ENCODE data around the gene BCAS4.

BCAS4 gene

DNA sequence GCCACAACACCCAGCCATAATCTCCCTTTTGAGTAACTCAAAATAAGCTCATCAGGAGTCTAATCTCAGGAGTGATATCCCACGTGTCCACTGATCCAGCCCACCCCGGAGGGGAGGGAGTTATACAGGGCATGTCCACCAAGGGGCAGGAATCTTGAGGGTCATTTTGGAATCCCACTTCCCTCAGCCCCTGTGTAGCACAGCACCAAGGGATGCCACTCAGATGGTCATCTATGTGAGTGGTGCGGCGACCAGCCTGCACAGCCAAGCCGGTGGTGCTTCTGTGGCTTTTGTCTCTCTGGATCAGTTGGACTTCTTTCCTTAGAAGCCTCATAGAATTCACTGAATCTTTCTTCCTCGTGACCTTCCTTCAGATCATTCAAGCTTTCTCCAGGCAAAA, 11.0 kb upstream of the BCAS4 start:
- no peaks in the 10 kb centered on the region for H3K9me3 ChIP-seq (ENCODE audit: severe bottlenecking)
- no peaks in the 10 kb centered on the region for H3K36me3 ChIP-seq
- H3K4me3 ChIP-seq (ENCODE audit: low read depth, low read length), result no peak overlapping the region
- TF ChIP-seq, protein P1, sequence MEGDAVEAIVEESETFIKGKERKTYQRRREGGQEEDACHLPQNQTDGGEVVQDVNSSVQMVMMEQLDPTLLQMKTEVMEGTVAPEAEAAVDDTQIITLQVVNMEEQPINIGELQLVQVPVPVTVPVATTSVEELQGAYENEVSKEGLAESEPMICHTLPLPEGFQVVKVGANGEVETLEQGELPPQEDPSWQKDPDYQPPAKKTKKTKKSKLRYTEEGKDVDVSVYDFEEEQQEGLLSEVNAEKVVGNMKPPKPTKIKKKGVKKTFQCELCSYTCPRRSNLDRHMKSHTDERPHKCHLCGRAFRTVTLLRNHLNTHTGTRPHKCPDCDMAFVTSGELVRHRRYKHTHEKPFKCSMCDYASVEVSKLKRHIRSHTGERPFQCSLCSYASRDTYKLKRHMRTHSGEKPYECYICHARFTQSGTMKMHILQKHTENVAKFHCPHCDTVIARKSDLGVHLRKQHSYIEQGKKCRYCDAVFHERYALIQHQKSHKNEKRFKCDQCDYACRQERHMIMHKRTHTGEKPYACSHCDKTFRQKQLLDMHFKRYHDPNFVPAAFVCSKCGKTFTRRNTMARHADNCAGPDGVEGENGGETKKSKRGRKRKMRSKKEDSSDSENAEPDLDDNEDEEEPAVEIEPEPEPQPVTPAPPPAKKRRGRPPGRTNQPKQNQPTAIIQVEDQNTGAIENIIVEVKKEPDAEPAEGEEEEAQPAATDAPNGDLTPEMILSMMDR (IDR thresholded peaks at IDR 0.05; ENCODE audit: low read depth, low read length), result no peak
- H3K27ac ChIP-seq, result no peak overlapping the region
- no peaks in the 10 kb centered on the region for H3K27me3 ChIP-seq (ENCODE audit: insufficient read depth, low read depth, severe bottlenecking)
- peak; percentile 36 for DNase-seq

DNA sequence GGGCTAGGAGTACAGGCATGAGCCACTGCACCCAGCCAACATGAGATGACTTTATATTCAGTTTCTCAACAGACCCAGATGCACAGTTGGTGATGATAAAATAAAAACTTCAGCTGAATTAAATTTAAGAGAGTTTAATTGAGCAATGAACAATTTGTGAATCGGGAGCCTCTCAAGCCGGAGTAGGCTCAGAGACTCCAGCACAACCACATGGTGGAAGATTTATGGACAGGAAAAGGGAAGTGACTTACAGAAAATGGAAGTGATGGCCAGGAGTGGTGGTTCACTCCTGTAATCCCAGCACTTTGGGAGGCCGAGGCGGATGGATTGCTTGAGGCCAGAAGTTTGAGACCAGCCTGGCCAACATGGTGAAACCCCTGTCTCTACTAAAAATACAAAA, 10.4 kb upstream of the BCAS4 start:
- Histone ChIP-seq H3K36me3 (no peaks in the 10 kb centered on the region), H3K27me3 (ENCODE audit: insufficient read depth, low read depth, severe bottlenecking) (no peaks in the 10 kb centered on the region), H3K9me3 (ENCODE audit: severe bottlenecking) (no peaks in the 10 kb centered on the region), H3K27ac (no peak overlapping the region), H3K4me3 (ENCODE audit: low read depth, low read length) (no peak overlapping the region)
- TF ChIP-seq, protein P1 (IDR thresholded peaks at IDR 0.05; ENCODE audit: low read depth, low read length), result no peak
- DNase-seq, result no peak

DNA sequence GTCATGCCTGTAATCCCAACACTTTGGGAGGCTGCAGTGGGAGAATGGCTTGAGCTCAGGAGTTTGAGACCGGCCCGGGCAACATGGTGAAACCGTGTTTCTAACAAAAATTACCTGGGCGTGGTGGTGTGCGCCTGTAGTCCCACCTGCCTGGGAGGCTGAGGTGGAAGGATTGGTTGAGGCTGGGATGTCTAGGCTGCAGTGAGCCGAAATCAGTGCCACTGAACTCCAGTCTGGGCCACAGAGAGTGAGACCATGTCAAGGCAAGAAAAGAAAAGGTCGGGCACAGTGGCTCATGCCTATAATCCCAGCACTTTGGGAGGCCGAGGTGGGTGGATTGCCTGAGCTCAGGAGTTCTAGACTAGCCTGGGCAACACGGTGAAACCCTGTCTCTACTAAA, 8.2 kb upstream of the BCAS4 start:
- DNase-seq, result no peak
- Histone ChIP-seq H3K9me3 (ENCODE audit: severe bottlenecking) (no peaks in the 10 kb centered on the region), H3K27ac (no peak overlapping the region), H3K27me3 (ENCODE audit: insufficient read depth, low read depth, severe bottlenecking) (no peaks in the 10 kb centered on the region), H3K4me3 (ENCODE audit: low read depth, low read length) (no peak overlapping the region), H3K36me3 (no peaks in the 10 kb centered on the region)
- TF ChIP-seq, protein P1 (IDR thresholded peaks at IDR 0.05; ENCODE audit: low read depth, low read length), result no peak

DNA sequence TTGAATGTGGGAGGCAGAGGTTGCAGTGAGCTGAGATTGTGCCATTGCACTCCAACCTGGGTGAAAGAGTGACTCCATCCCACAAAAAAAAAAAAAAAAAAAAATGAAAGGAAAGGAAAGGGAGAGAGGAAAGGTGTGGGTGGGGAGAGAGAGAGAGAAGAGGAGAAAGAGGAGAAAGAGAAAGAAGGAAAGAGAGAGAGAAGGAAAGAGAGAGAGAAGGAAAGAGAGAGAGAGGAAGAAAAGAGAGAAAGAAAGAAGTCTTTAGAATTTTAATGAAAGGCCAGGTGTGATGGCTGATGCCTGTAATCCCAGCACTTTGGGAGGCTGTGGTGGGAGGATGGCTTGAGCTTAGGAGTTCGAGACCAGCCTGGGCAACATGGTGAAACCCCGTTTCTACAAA, 7.7 kb upstream of the BCAS4 start:
- H3K27me3 ChIP-seq (ENCODE audit: insufficient read depth, low read depth, severe bottlenecking), result no peaks in the 10 kb centered on the region
- DNase-seq, result no peak
- TF ChIP-seq, protein P1 (IDR thresholded peaks at IDR 0.05; ENCODE audit: low read depth, low read length), result no peak
- no peak overlapping the region for H3K4me3 ChIP-seq (ENCODE audit: low read depth, low read length)
- no peaks in the 10 kb centered on the region for H3K9me3 ChIP-seq (ENCODE audit: severe bottlenecking)
- H3K27ac ChIP-seq, result no peak overlapping the region
- no peaks in the 10 kb centered on the region for H3K36me3 ChIP-seq

DNA sequence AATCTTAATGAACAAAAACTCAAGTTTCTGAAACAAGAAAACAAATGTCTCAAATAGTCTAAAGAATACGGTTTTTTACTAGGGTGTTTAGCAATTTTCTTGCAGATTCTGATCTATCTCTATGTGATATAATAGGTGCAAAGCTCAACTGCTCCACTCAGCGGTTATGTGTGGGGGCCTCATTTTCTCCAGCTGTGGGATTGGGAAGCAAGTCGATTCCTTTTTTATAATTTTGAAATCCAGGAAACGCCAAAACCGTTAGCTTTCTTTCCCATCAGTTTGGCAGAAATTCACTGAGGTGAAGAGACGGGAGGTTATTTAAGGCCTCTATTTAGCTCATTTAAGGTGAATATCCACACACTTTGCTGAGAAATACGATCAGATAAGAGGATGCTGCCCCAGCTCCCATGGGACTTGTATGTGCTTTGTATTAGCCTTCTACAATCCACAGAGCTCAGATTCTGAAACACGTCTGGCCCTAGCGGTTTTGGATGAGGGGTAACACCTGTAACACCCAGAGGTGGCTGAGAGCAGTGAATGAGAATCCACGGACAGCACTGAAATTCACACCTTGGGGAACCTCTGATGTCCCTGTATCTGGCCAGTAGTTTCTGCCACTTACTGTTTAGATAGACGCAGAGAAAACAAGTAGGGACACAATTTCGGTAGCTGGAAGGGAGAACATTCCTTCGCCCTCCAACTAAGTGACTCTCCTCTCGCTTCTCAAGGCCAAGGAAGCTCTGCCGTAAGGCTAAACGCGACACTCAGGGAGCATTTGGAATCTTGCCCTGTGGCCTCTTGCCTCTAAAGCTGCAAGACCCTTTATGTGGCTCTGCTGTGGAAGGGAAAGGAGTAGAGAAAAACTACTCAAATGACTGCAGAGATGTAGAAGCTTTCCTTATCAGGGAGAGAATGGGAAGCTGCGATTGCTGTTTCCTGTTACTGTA, 6.5 kb upstream of the BCAS4 start:
- peak; percentile 48 for DNase-seq
- H3K4me3 ChIP-seq (ENCODE audit: low read depth, low read length), result no peak overlapping the region
- H3K27ac ChIP-seq, result no peak overlapping the region
- H3K27me3 ChIP-seq (ENCODE audit: insufficient read depth, low read depth, severe bottlenecking), result no peaks in the 10 kb centered on the region
- H3K36me3 ChIP-seq, result no peaks in the 10 kb centered on the region
- H3K9me3 ChIP-seq (ENCODE audit: severe bottlenecking), result no peaks in the 10 kb centered on the region
- TF ChIP-seq, protein P1 (IDR thresholded peaks at IDR 0.05; ENCODE audit: low read depth, low read length), result peak; percentile 53

All from WERI-Rb-1 (cell line).